ENCODE data around the gene ATP9A.

ATP9A gene

GRCh38 chr20:51623255-51623654 is 144.9 kb downstream of the ATP9A start:
- Histone ChIP-seq H3K4me3 (ENCODE audit: insufficient read depth, low read depth, low read length, poor library complexity, severe bottlenecking) (no peak overlapping the region), H3K9me3 (ENCODE audit: control insufficient read depth, low read length) (no peaks in the 10 kb centered on the region), H3K4me1 (ENCODE audit: control insufficient read depth, insufficient read depth, low read length, poor library complexity, severe bottlenecking) (no peaks in the 10 kb centered on the region), H3K27ac (ENCODE audit: insufficient read depth, low read length, poor library complexity, severe bottlenecking) (no peak overlapping the region), H3K27me3 (replicated peaks; ENCODE audit: control insufficient read depth, insufficient read depth, low read length, poor library complexity, severe bottlenecking) (no peaks in the 10 kb centered on the region), H3K36me3 (ENCODE audit: control insufficient read depth, insufficient read depth, low read length) (no peaks in the 10 kb centered on the region)
- DNase-seq = no peak

GRCh38 chr20:51622004-51622874 is 146.0 kb downstream of the ATP9A start:
- Histone ChIP-seq H3K27me3 (replicated peaks; ENCODE audit: control insufficient read depth, insufficient read depth, low read length, poor library complexity, severe bottlenecking) (no peaks in the 10 kb centered on the region), H3K27ac (ENCODE audit: insufficient read depth, low read length, poor library complexity, severe bottlenecking) (no peak overlapping the region), H3K36me3 (ENCODE audit: control insufficient read depth, insufficient read depth, low read length) (no peaks in the 10 kb centered on the region), H3K4me1 (ENCODE audit: control insufficient read depth, insufficient read depth, low read length, poor library complexity, severe bottlenecking) (no peaks in the 10 kb centered on the region), H3K4me3 (ENCODE audit: insufficient read depth, low read depth, low read length, poor library complexity, severe bottlenecking) (no peak overlapping the region), H3K9me3 (ENCODE audit: control insufficient read depth, low read length) (no peaks in the 10 kb centered on the region)
- no peak for DNase-seq

- no peaks in the 10 kb centered on the region for H3K27me3 ChIP-seq (replicated peaks; ENCODE audit: control insufficient read depth, insufficient read depth, low read length, poor library complexity, severe bottlenecking)
- H3K36me3 ChIP-seq (ENCODE audit: control insufficient read depth, insufficient read depth, low read length) = no peaks in the 10 kb centered on the region
- no peak for DNase-seq
- H3K4me1 ChIP-seq (ENCODE audit: control insufficient read depth, insufficient read depth, low read length, poor library complexity, severe bottlenecking) = no peaks in the 10 kb centered on the region
- H3K4me3 ChIP-seq (ENCODE audit: insufficient read depth, low read depth, low read length, poor library complexity, severe bottlenecking) = no peak overlapping the region
- H3K9me3 ChIP-seq (ENCODE audit: control insufficient read depth, low read length) = no peaks in the 10 kb centered on the region
- H3K27ac ChIP-seq (ENCODE audit: insufficient read depth, low read length, poor library complexity, severe bottlenecking) = no peak overlapping the region
Observed at GRCh38 chr20:51620432-51620831, 147.8 kb downstream of the ATP9A start.

GRCh38 chr20:51616060-51616459 is 152.1 kb downstream of the ATP9A start:
- H3K27ac ChIP-seq (ENCODE audit: insufficient read depth, low read length, poor library complexity, severe bottlenecking) = no peak overlapping the region
- no peak for DNase-seq
- no peaks in the 10 kb centered on the region for H3K4me1 ChIP-seq (ENCODE audit: control insufficient read depth, insufficient read depth, low read length, poor library complexity, severe bottlenecking)
- no peaks in the 10 kb centered on the region for H3K27me3 ChIP-seq (replicated peaks; ENCODE audit: control insufficient read depth, insufficient read depth, low read length, poor library complexity, severe bottlenecking)
- H3K9me3 ChIP-seq (ENCODE audit: control insufficient read depth, low read length) = no peaks in the 10 kb centered on the region
- H3K36me3 ChIP-seq (ENCODE audit: control insufficient read depth, insufficient read depth, low read length) = no peaks in the 10 kb centered on the region
- H3K4me3 ChIP-seq (ENCODE audit: insufficient read depth, low read depth, low read length, poor library complexity, severe bottlenecking) = no peak overlapping the region

- no peaks in the 10 kb centered on the region for H3K27me3 ChIP-seq (replicated peaks; ENCODE audit: control insufficient read depth, insufficient read depth, low read length, poor library complexity, severe bottlenecking)
- no peak overlapping the region for H3K27ac ChIP-seq (ENCODE audit: insufficient read depth, low read length, poor library complexity, severe bottlenecking)
- no peaks in the 10 kb centered on the region for H3K36me3 ChIP-seq (ENCODE audit: control insufficient read depth, insufficient read depth, low read length)
- no peaks in the 10 kb centered on the region for H3K4me1 ChIP-seq (ENCODE audit: control insufficient read depth, insufficient read depth, low read length, poor library complexity, severe bottlenecking)
- DNase-seq = no peak
- no peak overlapping the region for H3K4me3 ChIP-seq (ENCODE audit: insufficient read depth, low read depth, low read length, poor library complexity, severe bottlenecking)
- H3K9me3 ChIP-seq (ENCODE audit: control insufficient read depth, low read length) = no peaks in the 10 kb centered on the region
Observed at GRCh38 chr20:51614687-51615086, 153.5 kb downstream of the ATP9A start.

- no peaks in the 10 kb centered on the region for H3K36me3 ChIP-seq (ENCODE audit: control insufficient read depth, insufficient read depth, low read length)
- no peaks in the 10 kb centered on the region for H3K4me1 ChIP-seq (ENCODE audit: control insufficient read depth, insufficient read depth, low read length, poor library complexity, severe bottlenecking)
- H3K4me3 ChIP-seq (ENCODE audit: insufficient read depth, low read depth, low read length, poor library complexity, severe bottlenecking) = no peak overlapping the region
- no peaks in the 10 kb centered on the region for H3K9me3 ChIP-seq (ENCODE audit: control insufficient read depth, low read length)
- no peak overlapping the region for H3K27ac ChIP-seq (ENCODE audit: insufficient read depth, low read length, poor library complexity, severe bottlenecking)
- no peaks in the 10 kb centered on the region for H3K27me3 ChIP-seq (replicated peaks; ENCODE audit: control insufficient read depth, insufficient read depth, low read length, poor library complexity, severe bottlenecking)
- DNase-seq = no peak
Observed at GRCh38 chr20:51613580-51613979, 154.6 kb downstream of the ATP9A start.

- no peak for DNase-seq
- Histone ChIP-seq H3K27ac (ENCODE audit: insufficient read depth, low read length, poor library complexity, severe bottlenecking) (no peak overlapping the region), H3K4me1 (ENCODE audit: control insufficient read depth, insufficient read depth, low read length, poor library complexity, severe bottlenecking) (peaks cover 2% of the 10 kb centered on the region), H3K36me3 (ENCODE audit: control insufficient read depth, insufficient read depth, low read length) (no peaks in the 10 kb centered on the region), H3K4me3 (ENCODE audit: insufficient read depth, low read depth, low read length, poor library complexity, severe bottlenecking) (no peak overlapping the region), H3K27me3 (replicated peaks; ENCODE audit: control insufficient read depth, insufficient read depth, low read length, poor library complexity, severe bottlenecking) (no peaks in the 10 kb centered on the region), H3K9me3 (ENCODE audit: control insufficient read depth, low read length) (no peaks in the 10 kb centered on the region)
Observed at GRCh38 chr20:51612896-51613295, 155.3 kb downstream of the ATP9A start.

GRCh38 chr20:51611625-51611890 is 156.6 kb downstream of the ATP9A start:
- DNase-seq = no peak
- Histone ChIP-seq H3K36me3 (ENCODE audit: control insufficient read depth, insufficient read depth, low read length) (no peaks in the 10 kb centered on the region), H3K27ac (ENCODE audit: insufficient read depth, low read length, poor library complexity, severe bottlenecking) (no peak overlapping the region), H3K4me1 (ENCODE audit: control insufficient read depth, insufficient read depth, low read length, poor library complexity, severe bottlenecking) (peaks cover 2% of the 10 kb centered on the region), H3K4me3 (ENCODE audit: insufficient read depth, low read depth, low read length, poor library complexity, severe bottlenecking) (no peak overlapping the region), H3K27me3 (replicated peaks; ENCODE audit: control insufficient read depth, insufficient read depth, low read length, poor library complexity, severe bottlenecking) (no peaks in the 10 kb centered on the region), H3K9me3 (ENCODE audit: control insufficient read depth, low read length) (no peaks in the 10 kb centered on the region)

- no peaks in the 10 kb centered on the region for H3K36me3 ChIP-seq (ENCODE audit: control insufficient read depth, insufficient read depth, low read length)
- H3K27ac ChIP-seq (ENCODE audit: insufficient read depth, low read length, poor library complexity, severe bottlenecking) = no peak overlapping the region
- DNase-seq = no peak
- H3K4me3 ChIP-seq (ENCODE audit: insufficient read depth, low read depth, low read length, poor library complexity, severe bottlenecking) = no peak overlapping the region
- H3K9me3 ChIP-seq (ENCODE audit: control insufficient read depth, low read length) = no peaks in the 10 kb centered on the region
- H3K27me3 ChIP-seq (replicated peaks; ENCODE audit: control insufficient read depth, insufficient read depth, low read length, poor library complexity, severe bottlenecking) = no peaks in the 10 kb centered on the region
- peaks cover 2% of the 10 kb centered on the region for H3K4me1 ChIP-seq (ENCODE audit: control insufficient read depth, insufficient read depth, low read length, poor library complexity, severe bottlenecking)
Observed at GRCh38 chr20:51610761-51611624, 157.2 kb downstream of the ATP9A start.

- no peaks in the 10 kb centered on the region for H3K27me3 ChIP-seq (replicated peaks; ENCODE audit: control insufficient read depth, insufficient read depth, low read length, poor library complexity, severe bottlenecking)
- no peaks in the 10 kb centered on the region for H3K36me3 ChIP-seq (ENCODE audit: control insufficient read depth, insufficient read depth, low read length)
- H3K4me1 ChIP-seq (ENCODE audit: control insufficient read depth, insufficient read depth, low read length, poor library complexity, severe bottlenecking) = peaks cover 2% of the 10 kb centered on the region
- no peaks in the 10 kb centered on the region for H3K9me3 ChIP-seq (ENCODE audit: control insufficient read depth, low read length)
- H3K4me3 ChIP-seq (ENCODE audit: insufficient read depth, low read depth, low read length, poor library complexity, severe bottlenecking) = no peak overlapping the region
- DNase-seq = no peak
- H3K27ac ChIP-seq (ENCODE audit: insufficient read depth, low read length, poor library complexity, severe bottlenecking) = no peak overlapping the region
Observed at GRCh38 chr20:51610111-51610510, 158.1 kb downstream of the ATP9A start.
